Measurements from ENCODE around the gene SERINC2. TPM values are rescaled to one million over a fixed set of nuclear protein-coding genes. Genes with fewer than 3 reads are reported as not detected.

SERINC2 gene
- total and polyA plus RNA-seq, 2 of the 8 experiments (the other 6 are each of a cell fraction or from before 2014, with no cell fraction given) = 31.4 to 60.0 TPM

DNA sequence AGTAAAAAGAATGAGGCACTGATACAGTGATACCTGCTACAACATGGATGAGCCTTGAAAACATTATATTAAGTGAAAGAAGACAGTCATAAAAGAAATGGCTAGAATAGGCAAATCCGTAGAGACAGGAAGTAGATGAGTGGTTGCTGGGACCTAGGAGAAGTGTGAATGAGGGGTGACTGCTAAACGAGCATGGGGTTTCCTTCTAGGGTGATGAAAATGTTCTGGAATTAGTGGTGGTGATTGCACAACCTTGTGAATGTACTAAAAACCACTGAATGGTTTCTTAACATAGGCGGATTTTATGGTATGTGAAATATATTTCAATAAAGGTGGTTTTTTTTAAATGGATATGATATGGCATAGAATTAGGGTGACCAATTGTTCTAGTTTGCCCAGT lies 12.6 kb upstream of the SERINC2 start:
- FAIRE-seq = no peak
- no peak overlapping the region for H2BK20ac ChIP-seq (ENCODE audit: low read length)

More for the DNA sequence above, 12.6 kb upstream of the SERINC2 start:
- Histone ChIP-seq H3K4me2 (ENCODE audit: insufficient read depth in 1 of 2, low read depth in 2 of 2, low read length in 2 of 2) (no peak overlapping the region), H2BK15ac (ENCODE audit: low read length) (no peak overlapping the region), H3K27ac (ENCODE audit: low read depth, low read length) (no peak overlapping the region), H2AK5ac (ENCODE audit: low read depth, low read length) (no peak overlapping the region), H3K14ac (ENCODE audit: insufficient read length) (no peak overlapping the region), H3K4me3 (ENCODE audit: extremely low read depth in 1 of 4, insufficient read depth in 2 of 4, low read depth in 3 of 4, low read length in 4 of 4) (no peak overlapping the region), H3K56ac (replicated peaks; ENCODE audit: insufficient read length, low read depth, low read length) (no peak overlapping the region), H3K23ac (ENCODE audit: insufficient read length) (no peak overlapping the region), H4K20me1 (replicated peaks in 1 of 2; ENCODE audit: control insufficient read depth in 1 of 2, insufficient read depth in 2 of 2, low read length in 2 of 2) (no peaks in the 10 kb centered on the region), H3K9ac (replicated peaks in 1 of 4; ENCODE audit: extremely low read depth in 1 of 4, low read depth in 3 of 4, low read length in 3 of 4) (no peak overlapping the region), H2BK5ac (ENCODE audit: low read depth, low read length) (no peak overlapping the region), H3K79me1 (ENCODE audit: low read depth, low read length) (no peaks in the 10 kb centered on the region), H4K91ac (replicated peaks; ENCODE audit: insufficient read length, low read length) (no peak overlapping the region), H3K18ac (ENCODE audit: extremely low read depth, low read length) (no peak overlapping the region), H3K27me3 (replicated peaks in 1 of 4; ENCODE audit: control insufficient read depth in 3 of 4, extremely low read depth in 1 of 4, insufficient read depth in 3 of 4, low read length in 3 of 4) (no peaks in the 10 kb centered on the region), H3K9me3 (ENCODE audit: insufficient read depth in 2 of 2, low read depth in 1 of 2, low read length in 1 of 2) (no peaks in the 10 kb centered on the region), H3K36me3 (ENCODE audit: control insufficient read depth in 2 of 4, insufficient read depth in 4 of 4, low read length in 3 of 4) (no peaks in the 10 kb centered on the region), H2AFZ (ENCODE audit: low read length) (no peak overlapping the region), H2BK12ac (ENCODE audit: low read depth, low read length) (no peak overlapping the region), H3K79me2 (ENCODE audit: control insufficient read depth in 1 of 2, insufficient read depth in 2 of 2, low read length in 2 of 2) (no peaks in the 10 kb centered on the region), H3K4ac (replicated peaks; ENCODE audit: insufficient read length, low read depth, low read length) (no peak overlapping the region), H3K4me1 (replicated peaks in 1 of 4; ENCODE audit: control insufficient read depth in 3 of 4, insufficient read depth in 4 of 4, low read length in 3 of 4) (peaks cover 0 to 3% (median 0%) of the 10 kb centered on the region in 4 experiments; a peak in 1 of 7 replicates), H3K23me2 (ENCODE audit: low read depth, low read length) (no peaks in the 10 kb centered on the region; the same call in 1 of the 2 replicates), H4K8ac (ENCODE audit: extremely low read depth, insufficient read depth, low read length) (no peak overlapping the region), H2BK120ac (replicated peaks; ENCODE audit: low read depth, low read length) (no peak overlapping the region), H4K5ac (ENCODE audit: insufficient read length, low read depth, low read length) (no peak overlapping the region)
- TF ChIP-seq CEBPB (IDR thresholded peaks at IDR 0.05; ENCODE audit: low read depth, low read length) (0 out of 2 replicates have a peak, but pooled peaks have one; percentile 20), TCF12 (IDR thresholded peaks at IDR 0.05; ENCODE audit: low read depth, low read length) (no peak)
- DNase-seq (ENCODE audit: low read depth in 1 of 2, low spot score in 2 of 2) = no peak
- ChIA-PET POLR2A (ENCODE audit: partially characterized antibody) (interaction anchor here (0.7 kb wide), 1 partner anchor 14 kb away, joined by 3 read pairs; no protein-coding TSS in a partner anchor), CTCF (ENCODE audit: partially characterized antibody) (interaction anchor here (11.8 kb wide), 1 partner anchor 17 kb away, joined by 415 read pairs; the partner anchor contains the start of gene SERINC2)
- WGBS, 2 experiments (ENCODE audit: extremely low coverage in 1 of 2, insufficient coverage in 1 of 2, insufficient read length in 1 of 2, insufficient replicate concordance in 2 of 2, low coverage in 1 of 2, low lambda C conversion rate in 2 of 2, missing lambda C conversion rate in 1 of 2) = 84% methylated on average over 3 of the region's 3 CpGs; no CpG with 5 or more reads in 1 of the 2 experiments
